Natural killer cell treated with Interleukin-12 subunit alpha and Interleukin-12 subunit beta and Interleukin-15 and Interleukin-18, amount 100 ng/mL, for 72 hours (primary cell): ENCODE results near the gene PSMD13. TPM values are rescaled to one million over a fixed set of nuclear protein-coding genes. Genes with fewer than 3 reads are reported as not detected.
A peak's percentile ranks its signal among the peaks of the same experiment; 100 is the strongest.

Source experiments
- ATAC-seq, 2 donors: fragments of 150-1000 bp; cut with Tn5 transposase in 1 of 2; sonication (Bioruptor Pico), chemical (Tn5 transposase) in 1 of 2; 2 replicates each; pipeline ENCODE4 v1.10.0; 2021
- DNase-seq: peaks from one replicate; pipeline ENCODE4 v3.0.0; 2022; ENCODE audit warnings: low spot score
- H3K27ac Mint-ChIP-seq, 2 donors: 1 replicate in 1 of 2; 2 replicates in 1 of 2; pipeline ENCODE4 v1.8.0; 2022; ENCODE audit warnings: mixed read lengths in 2 of 2, mild to moderate bottlenecking in 1 of 2, moderate library complexity in 1 of 2
- H3K27me3 Mint-ChIP-seq, 2 donors: 1 replicate in 1 of 2; 2 replicates in 1 of 2; pipeline ENCODE4 v1.8.0; 2022; ENCODE audit warnings: mixed read lengths in 2 of 2
- H3K36me3 Mint-ChIP-seq: one replicate; pipeline ENCODE4 v1.8.0; 2022; ENCODE audit warnings: mixed read lengths
- H3K4me1 Mint-ChIP-seq, 2 donors: 1 replicate in 1 of 2; 2 replicates in 1 of 2; pipeline ENCODE4 v1.8.0; 2022; ENCODE audit warnings: low read depth in 2 of 2, mixed read lengths in 2 of 2, mild to moderate bottlenecking in 1 of 2
- H3K4me3 Mint-ChIP-seq: one replicate; pipeline ENCODE4 v1.8.0; 2022; ENCODE audit warnings: mixed read lengths
- H3K9me3 Mint-ChIP-seq: 2 replicates; pipeline ENCODE4 v1.8.0; 2022; ENCODE audit warnings: mixed read lengths
- total RNA-seq, 2 donors: library from RNA; stranded (reverse); gene quantifications; one replicate each; pipeline ENCODE4 v1.2.3, GENCODE V29; 2022

PSMD13 gene
- total RNA-seq, 2 donors from 2014 or later = 204 to 263 TPM

- Mint-ChIP-seq H3K4me3 (peak overlapping the region; percentile 96), H3K27ac (peak overlapping the region; percentile 98 to 99), H3K4me1 (peaks cover 33 to 45% of the 10 kb centered on the region in 2 donors), H3K9me3 (no peaks in the 10 kb centered on the region), H3K36me3 (no peaks in the 10 kb centered on the region), H3K27me3 (no peaks in the 10 kb centered on the region)
- DNase-seq (peak; percentile 87), ATAC-seq (peak; percentile 72 to 73)
These were observed 28.4 kb upstream of the PSMD13 start for GRCh38 chr11:208181-208916.

- no peaks in the 10 kb centered on the region for H3K27me3 Mint-ChIP-seq
- H3K9me3 Mint-ChIP-seq = no peaks in the 10 kb centered on the region
- peak in 1 of 2 donors; percentile 1 for ATAC-seq
- H3K4me1 Mint-ChIP-seq = peaks cover 27 to 40% of the 10 kb centered on the region in 2 donors
- peak overlapping the region; percentile 96 for H3K4me3 Mint-ChIP-seq
- no peaks in the 10 kb centered on the region for H3K36me3 Mint-ChIP-seq
- H3K27ac Mint-ChIP-seq = peak overlapping the region; percentile 98 to 99
- DNase-seq = no peak
These were observed 27.9 kb upstream of the PSMD13 start for GRCh38 chr11:208917-209260.

- H3K36me3 Mint-ChIP-seq = no peaks in the 10 kb centered on the region
- no peak for DNase-seq
These were observed 27.3 kb upstream of the PSMD13 start for GRCh38 chr11:209275-210121.

GRCh38 chr11:210122-210802 is 26.5 kb upstream of the PSMD13 start:
- Mint-ChIP-seq H3K27me3 (no peaks in the 10 kb centered on the region), H3K27ac (peak overlapping the region; percentile 69 to 98), H3K9me3 (no peaks in the 10 kb centered on the region), H3K4me3 (peak overlapping the region; percentile 96), H3K36me3 (no peaks in the 10 kb centered on the region), H3K4me1 (peaks cover 25 to 32% of the 10 kb centered on the region in 2 donors)
- DNase-seq (no peak), ATAC-seq (no peak)

More at GRCh38 chr11:209275-210121, 27.3 kb upstream of the PSMD13 start:
- Mint-ChIP-seq H3K27me3 (no peaks in the 10 kb centered on the region), H3K9me3 (no peaks in the 10 kb centered on the region), H3K4me3 (peak overlapping the region; percentile 96), H3K27ac (peak overlapping the region; percentile 98 to 99), H3K4me1 (peaks cover 25 to 36% of the 10 kb centered on the region in 2 donors)
- no peak for ATAC-seq

GRCh38 chr11:210803-211180 is 26.0 kb upstream of the PSMD13 start:
- no peak overlapping the region for H3K27ac Mint-ChIP-seq
- no peak overlapping the region for H3K4me3 Mint-ChIP-seq
- ATAC-seq (no peak), DNase-seq (no peak)
- no peaks in the 10 kb centered on the region for H3K9me3 Mint-ChIP-seq
- H3K4me1 Mint-ChIP-seq = peaks cover 25 to 29% of the 10 kb centered on the region in 2 donors
- no peaks in the 10 kb centered on the region for H3K36me3 Mint-ChIP-seq
- no peaks in the 10 kb centered on the region for H3K27me3 Mint-ChIP-seq

GRCh38 chr11:211295-211694 is 25.5 kb upstream of the PSMD13 start:
- H3K27ac Mint-ChIP-seq = peak overlapping the region in 1 of 2 donors; percentile 23
- DNase-seq (no peak), ATAC-seq (no peak)
- peak overlapping the region; percentile 8 for H3K4me3 Mint-ChIP-seq
- no peaks in the 10 kb centered on the region for H3K9me3 Mint-ChIP-seq
- H3K27me3 Mint-ChIP-seq = no peaks in the 10 kb centered on the region
- no peaks in the 10 kb centered on the region for H3K36me3 Mint-ChIP-seq
- peaks cover 21 to 24% of the 10 kb centered on the region in 2 donors for H3K4me1 Mint-ChIP-seq

- DNase-seq = no peak
- Mint-ChIP-seq H3K36me3 (no peaks in the 10 kb centered on the region), H3K4me1 (peaks cover 17 to 22% of the 10 kb centered on the region in 2 donors), H3K27me3 (no peaks in the 10 kb centered on the region), H3K27ac (peak overlapping the region in 1 of 2 donors; percentile 23), H3K9me3 (no peaks in the 10 kb centered on the region), H3K4me3 (peak overlapping the region; percentile 8)
- ATAC-seq = no peak
These were observed 25.0 kb upstream of the PSMD13 start for GRCh38 chr11:211741-212140.

GRCh38 chr11:212150-213100 is 24.4 kb upstream of the PSMD13 start:
- DNase-seq = peak; percentile 29
- no peak overlapping the region for H3K4me3 Mint-ChIP-seq
- H3K9me3 Mint-ChIP-seq = no peaks in the 10 kb centered on the region
- H3K36me3 Mint-ChIP-seq = no peaks in the 10 kb centered on the region
- H3K27ac Mint-ChIP-seq = no peak overlapping the region
- H3K27me3 Mint-ChIP-seq = no peaks in the 10 kb centered on the region
- H3K4me1 Mint-ChIP-seq = peaks cover 16 to 17% of the 10 kb centered on the region in 2 donors
- no peak for ATAC-seq

- ATAC-seq (no peak), DNase-seq (peak; percentile 38)
- Mint-ChIP-seq H3K27me3 (no peaks in the 10 kb centered on the region), H3K36me3 (peaks cover 3% of the 10 kb centered on the region), H3K9me3 (no peaks in the 10 kb centered on the region), H3K4me1 (peaks cover 13 to 18% of the 10 kb centered on the region in 2 donors), H3K27ac (peak overlapping the region in 1 of 2 donors; percentile 13), H3K4me3 (no peak overlapping the region)
These were observed 23.7 kb upstream of the PSMD13 start for GRCh38 chr11:213111-213510.

GRCh38 chr11:214083-214482 is 22.7 kb upstream of the PSMD13 start:
- Mint-ChIP-seq H3K4me1 (peaks cover 11 to 18% of the 10 kb centered on the region in 2 donors), H3K27ac (no peak overlapping the region), H3K36me3 (peaks cover 4% of the 10 kb centered on the region)

GRCh38 chr11:215581-216037 is 21.2 kb upstream of the PSMD13 start:
- H3K27ac Mint-ChIP-seq = no peak overlapping the region
- H3K36me3 Mint-ChIP-seq = peaks cover 4% of the 10 kb centered on the region
- ATAC-seq = no peak
- no peak for DNase-seq
- peaks cover 4 to 11% of the 10 kb centered on the region in 2 donors for H3K4me1 Mint-ChIP-seq
- H3K27me3 Mint-ChIP-seq = no peaks in the 10 kb centered on the region
- H3K9me3 Mint-ChIP-seq = no peaks in the 10 kb centered on the region
- no peak overlapping the region for H3K4me3 Mint-ChIP-seq

More at GRCh38 chr11:214083-214482, 22.7 kb upstream of the PSMD13 start:
- DNase-seq (no peak), ATAC-seq (no peak)
- Mint-ChIP-seq H3K27me3 (no peaks in the 10 kb centered on the region), H3K9me3 (no peaks in the 10 kb centered on the region), H3K4me3 (no peak overlapping the region)

- no peak for DNase-seq
- H3K9me3 Mint-ChIP-seq = no peaks in the 10 kb centered on the region
- no peak overlapping the region for H3K27ac Mint-ChIP-seq
- no peak overlapping the region for H3K4me3 Mint-ChIP-seq
- no peaks in the 10 kb centered on the region for H3K27me3 Mint-ChIP-seq
- peaks cover 4 to 9% of the 10 kb centered on the region in 2 donors for H3K4me1 Mint-ChIP-seq
- H3K36me3 Mint-ChIP-seq = peaks cover 4% of the 10 kb centered on the region
- no peak for ATAC-seq
These were observed 20.4 kb upstream of the PSMD13 start for GRCh38 chr11:216081-216974.
